ENCODE measurements around the gene ATP5F1D.

The ATP5F1D gene

GRCh38 chr19:1247748-1248138 lies 6.2 kb downstream of the ATP5F1D start:
- TF ChIP-seq, protein P1, sequence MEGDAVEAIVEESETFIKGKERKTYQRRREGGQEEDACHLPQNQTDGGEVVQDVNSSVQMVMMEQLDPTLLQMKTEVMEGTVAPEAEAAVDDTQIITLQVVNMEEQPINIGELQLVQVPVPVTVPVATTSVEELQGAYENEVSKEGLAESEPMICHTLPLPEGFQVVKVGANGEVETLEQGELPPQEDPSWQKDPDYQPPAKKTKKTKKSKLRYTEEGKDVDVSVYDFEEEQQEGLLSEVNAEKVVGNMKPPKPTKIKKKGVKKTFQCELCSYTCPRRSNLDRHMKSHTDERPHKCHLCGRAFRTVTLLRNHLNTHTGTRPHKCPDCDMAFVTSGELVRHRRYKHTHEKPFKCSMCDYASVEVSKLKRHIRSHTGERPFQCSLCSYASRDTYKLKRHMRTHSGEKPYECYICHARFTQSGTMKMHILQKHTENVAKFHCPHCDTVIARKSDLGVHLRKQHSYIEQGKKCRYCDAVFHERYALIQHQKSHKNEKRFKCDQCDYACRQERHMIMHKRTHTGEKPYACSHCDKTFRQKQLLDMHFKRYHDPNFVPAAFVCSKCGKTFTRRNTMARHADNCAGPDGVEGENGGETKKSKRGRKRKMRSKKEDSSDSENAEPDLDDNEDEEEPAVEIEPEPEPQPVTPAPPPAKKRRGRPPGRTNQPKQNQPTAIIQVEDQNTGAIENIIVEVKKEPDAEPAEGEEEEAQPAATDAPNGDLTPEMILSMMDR (conservative IDR thresholded peaks at IDR 0.05; ENCODE audit: low read depth, low read length) = no peak

GRCh38 chr19:1248139-1248785 lies 6.7 kb downstream of the ATP5F1D start, which contains the start of gene MIDN:
TSS of gene MIDN (plus strand) at chr19:1248583. CDS start at chr19:1250297, 1,714 bp downstream.
- peak; percentile 92 for DNase-seq (ENCODE audit: low read depth)
- TF ChIP-seq, protein P1 (conservative IDR thresholded peaks at IDR 0.05; ENCODE audit: low read depth, low read length) = peak; percentile 26
- H3K4me3 ChIP-seq (ENCODE audit: low read depth, low read length) = peak within 1 kb of the TSS; percentile 78

More at GRCh38 chr19:1247748-1248138, 6.2 kb downstream of the ATP5F1D start:
- peak overlapping the region; percentile 78 for H3K4me3 ChIP-seq (ENCODE audit: low read depth, low read length)
- no peak for DNase-seq (ENCODE audit: low read depth)

DNA sequence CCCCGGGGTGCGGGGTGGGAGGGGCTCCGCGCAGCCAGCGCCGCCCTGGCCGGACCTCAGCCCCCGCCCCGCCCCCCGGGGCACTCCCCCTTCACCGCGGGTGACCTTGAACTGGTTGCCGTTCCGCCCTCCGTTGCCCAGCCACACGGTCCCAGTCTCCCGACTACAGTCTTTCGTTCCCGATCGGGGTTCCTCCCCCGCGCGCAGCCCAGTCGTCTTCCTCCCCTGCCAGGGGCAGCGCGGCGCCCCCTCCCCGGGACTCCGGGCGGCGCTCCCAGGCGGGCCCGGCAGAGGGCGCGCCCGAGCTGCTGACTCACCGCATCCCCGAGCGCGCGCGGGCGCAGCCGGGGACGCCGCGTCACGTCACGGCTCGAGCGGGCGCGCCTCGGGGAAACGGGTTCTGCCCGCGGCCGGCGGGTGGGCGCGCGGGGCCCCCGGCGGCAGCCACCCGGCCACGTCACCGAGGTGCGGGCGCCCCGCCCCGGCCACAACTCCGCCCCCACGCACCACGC lies 7.3 kb downstream of the ATP5F1D start:
- TF ChIP-seq, protein P1 (conservative IDR thresholded peaks at IDR 0.05; ENCODE audit: low read depth, low read length) = peak; percentile 46
- peak overlapping the region; percentile 78 for H3K4me3 ChIP-seq (ENCODE audit: low read depth, low read length)
- DNase-seq (ENCODE audit: low read depth) = peak; percentile 76

- peak; percentile 97 for DNase-seq (ENCODE audit: low read depth)
- TF ChIP-seq, protein P1 (conservative IDR thresholded peaks at IDR 0.05; ENCODE audit: low read depth, low read length) = no peak
- H3K4me3 ChIP-seq (ENCODE audit: low read depth, low read length) = peak overlapping the region; percentile 78
These were observed 7.9 kb downstream of the ATP5F1D start for GRCh38 chr19:1249298-1249989.

- DNase-seq (ENCODE audit: low read depth) = no peak
- TF ChIP-seq, protein P1 (conservative IDR thresholded peaks at IDR 0.05; ENCODE audit: low read depth, low read length) = no peak
- H3K4me3 ChIP-seq (ENCODE audit: low read depth, low read length) = peak overlapping the region; percentile 78
These were observed 8.5 kb downstream of the ATP5F1D start for GRCh38 chr19:1249990-1250436.

DNA sequence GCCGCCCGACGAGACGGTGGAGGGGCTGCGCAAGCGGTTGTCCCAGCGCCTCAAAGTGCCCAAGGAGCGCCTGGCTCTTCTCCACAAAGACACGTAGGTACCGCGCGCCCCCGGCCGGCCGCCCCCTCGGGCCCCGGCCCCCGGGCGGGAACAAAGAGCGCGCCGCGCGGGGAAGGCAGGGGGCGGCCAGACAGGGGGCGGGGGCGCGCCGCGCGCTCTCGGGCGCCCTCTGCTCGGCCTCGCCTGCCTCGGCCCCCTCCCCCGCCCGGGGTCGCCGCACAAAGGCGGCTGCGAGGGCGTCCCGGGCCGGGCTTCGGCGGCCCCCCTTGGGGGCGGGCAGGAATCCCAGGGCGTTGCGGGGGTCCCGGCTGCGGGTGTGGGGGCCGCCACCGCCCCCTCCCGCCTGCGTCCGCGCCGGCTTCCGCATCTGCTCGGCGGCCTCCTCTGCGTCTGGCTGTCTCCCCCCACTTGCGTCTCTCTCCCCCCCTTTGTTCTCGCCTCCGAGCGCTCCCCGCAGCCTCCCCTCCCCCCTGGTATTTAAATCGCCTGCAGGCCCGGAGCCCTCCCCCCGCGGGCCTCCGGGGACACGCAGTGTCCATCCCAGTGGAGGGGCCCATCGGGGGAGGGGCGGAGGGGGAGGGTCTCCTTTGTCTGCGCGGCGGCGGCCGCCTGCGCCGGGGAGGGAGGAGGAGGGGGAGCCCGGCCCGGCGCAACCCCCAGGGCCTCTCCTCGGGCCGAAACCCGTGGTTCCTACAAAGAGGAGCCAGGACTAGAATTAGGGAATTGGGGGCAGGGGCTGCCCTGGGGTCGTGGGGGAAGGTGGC lies 9.1 kb downstream of the ATP5F1D start:
- TF ChIP-seq, protein P1 (conservative IDR thresholded peaks at IDR 0.05; ENCODE audit: low read depth, low read length) = no peak
- DNase-seq (ENCODE audit: low read depth) = peak; percentile 81
- H3K4me3 ChIP-seq (ENCODE audit: low read depth, low read length) = peak overlapping the region; percentile 78
